Measurements from ENCODE around the gene SYTL2.

SYTL2 gene

GRCh38 chr11:85647078-85647477, 163.9 kb downstream of the SYTL2 start:
- no peak for DNase-seq
